Measurements from ENCODE around the gene ARF1.

Gene ARF1

DNA sequence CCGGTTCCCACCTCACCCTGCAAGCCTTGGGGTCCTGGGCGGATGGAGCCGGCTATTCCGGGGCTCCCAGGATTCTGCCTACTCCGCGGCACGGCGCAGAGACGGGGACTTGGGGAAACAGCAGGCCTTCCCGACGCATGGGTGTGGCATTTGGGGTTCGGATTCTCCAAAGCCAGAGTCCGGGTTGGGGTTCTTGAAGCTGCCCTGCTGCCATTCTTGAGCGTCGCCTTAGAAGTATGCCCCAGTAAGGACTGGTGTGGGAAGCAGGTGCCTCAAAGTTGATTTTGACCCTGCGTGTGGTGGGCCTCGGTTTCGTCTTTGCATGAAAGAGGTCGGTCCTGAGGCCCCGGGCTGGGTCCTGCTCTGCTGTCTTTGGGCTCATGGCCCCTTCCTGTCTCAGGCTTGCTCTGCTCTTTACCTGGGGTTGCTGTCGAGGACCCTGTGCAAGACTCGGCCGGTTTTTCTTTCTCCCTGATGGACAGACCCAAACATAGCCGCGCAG is 58.3 kb downstream of the ARF1 start (continued):
- TF ChIP-seq, protein P1, sequence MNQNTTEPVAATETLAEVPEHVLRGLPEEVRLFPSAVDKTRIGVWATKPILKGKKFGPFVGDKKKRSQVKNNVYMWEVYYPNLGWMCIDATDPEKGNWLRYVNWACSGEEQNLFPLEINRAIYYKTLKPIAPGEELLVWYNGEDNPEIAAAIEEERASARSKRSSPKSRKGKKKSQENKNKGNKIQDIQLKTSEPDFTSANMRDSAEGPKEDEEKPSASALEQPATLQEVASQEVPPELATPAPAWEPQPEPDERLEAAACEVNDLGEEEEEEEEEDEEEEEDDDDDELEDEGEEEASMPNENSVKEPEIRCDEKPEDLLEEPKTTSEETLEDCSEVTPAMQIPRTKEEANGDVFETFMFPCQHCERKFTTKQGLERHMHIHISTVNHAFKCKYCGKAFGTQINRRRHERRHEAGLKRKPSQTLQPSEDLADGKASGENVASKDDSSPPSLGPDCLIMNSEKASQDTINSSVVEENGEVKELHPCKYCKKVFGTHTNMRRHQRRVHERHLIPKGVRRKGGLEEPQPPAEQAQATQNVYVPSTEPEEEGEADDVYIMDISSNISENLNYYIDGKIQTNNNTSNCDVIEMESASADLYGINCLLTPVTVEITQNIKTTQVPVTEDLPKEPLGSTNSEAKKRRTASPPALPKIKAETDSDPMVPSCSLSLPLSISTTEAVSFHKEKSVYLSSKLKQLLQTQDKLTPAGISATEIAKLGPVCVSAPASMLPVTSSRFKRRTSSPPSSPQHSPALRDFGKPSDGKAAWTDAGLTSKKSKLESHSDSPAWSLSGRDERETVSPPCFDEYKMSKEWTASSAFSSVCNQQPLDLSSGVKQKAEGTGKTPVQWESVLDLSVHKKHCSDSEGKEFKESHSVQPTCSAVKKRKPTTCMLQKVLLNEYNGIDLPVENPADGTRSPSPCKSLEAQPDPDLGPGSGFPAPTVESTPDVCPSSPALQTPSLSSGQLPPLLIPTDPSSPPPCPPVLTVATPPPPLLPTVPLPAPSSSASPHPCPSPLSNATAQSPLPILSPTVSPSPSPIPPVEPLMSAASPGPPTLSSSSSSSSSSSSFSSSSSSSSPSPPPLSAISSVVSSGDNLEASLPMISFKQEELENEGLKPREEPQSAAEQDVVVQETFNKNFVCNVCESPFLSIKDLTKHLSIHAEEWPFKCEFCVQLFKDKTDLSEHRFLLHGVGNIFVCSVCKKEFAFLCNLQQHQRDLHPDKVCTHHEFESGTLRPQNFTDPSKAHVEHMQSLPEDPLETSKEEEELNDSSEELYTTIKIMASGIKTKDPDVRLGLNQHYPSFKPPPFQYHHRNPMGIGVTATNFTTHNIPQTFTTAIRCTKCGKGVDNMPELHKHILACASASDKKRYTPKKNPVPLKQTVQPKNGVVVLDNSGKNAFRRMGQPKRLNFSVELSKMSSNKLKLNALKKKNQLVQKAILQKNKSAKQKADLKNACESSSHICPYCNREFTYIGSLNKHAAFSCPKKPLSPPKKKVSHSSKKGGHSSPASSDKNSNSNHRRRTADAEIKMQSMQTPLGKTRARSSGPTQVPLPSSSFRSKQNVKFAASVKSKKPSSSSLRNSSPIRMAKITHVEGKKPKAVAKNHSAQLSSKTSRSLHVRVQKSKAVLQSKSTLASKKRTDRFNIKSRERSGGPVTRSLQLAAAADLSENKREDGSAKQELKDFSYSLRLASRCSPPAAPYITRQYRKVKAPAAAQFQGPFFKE (tag by site-specific recombination; IDR thresholded peaks at IDR 0.05; ENCODE audit: borderline replicate concordance): peak; percentile 26; the same call in 1 of the 2 replicates

DNA sequence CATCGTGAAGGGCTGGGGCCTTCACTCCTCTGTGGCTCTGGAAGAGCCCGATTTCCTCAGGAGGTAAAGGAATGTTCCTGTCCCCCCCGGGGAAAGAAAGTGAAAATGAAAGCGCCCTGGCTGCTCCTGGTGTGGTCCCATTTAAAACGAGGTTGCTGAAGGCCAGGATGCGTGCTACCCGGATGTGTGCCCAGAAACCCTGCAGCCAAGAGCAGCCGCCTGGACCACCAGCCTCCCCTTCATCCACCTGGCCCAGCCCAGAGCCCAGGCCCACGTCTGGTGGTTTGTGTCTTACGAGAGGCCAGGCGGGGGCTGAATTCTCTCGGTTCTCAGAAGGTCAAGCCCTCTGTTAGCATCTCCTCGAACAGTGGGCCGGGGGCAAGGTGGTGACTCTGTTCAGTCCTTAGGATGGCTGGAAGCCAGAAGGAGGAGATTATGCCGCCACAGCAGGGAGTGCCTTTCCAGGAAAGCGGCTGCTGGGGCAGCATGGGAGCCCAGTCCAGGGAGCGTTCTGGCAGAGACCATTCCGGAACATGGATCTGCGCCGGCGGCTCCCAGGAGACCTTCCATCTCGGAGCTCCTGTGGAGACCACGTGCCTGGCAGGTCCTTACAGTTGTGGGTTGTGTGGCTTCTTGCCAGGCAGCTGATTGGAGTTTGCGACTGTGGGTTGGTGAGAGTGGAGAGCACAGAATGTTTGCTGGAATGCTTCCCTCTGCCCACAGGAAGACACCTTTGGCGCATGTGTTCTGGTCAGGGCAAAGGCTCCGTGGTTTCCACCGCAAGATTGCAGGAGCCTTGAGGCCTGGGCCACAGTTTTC is 58.9 kb downstream of the ARF1 start:
- H3K4me1 ChIP-seq (ENCODE audit: control insufficient read depth, insufficient read depth, low read length): peaks cover 13% of the 10 kb centered on the region
- H3K4me3 ChIP-seq (ENCODE audit: low read depth, low read length): peak overlapping the region; percentile 90
- no peaks in the 10 kb centered on the region for H3K9me3 ChIP-seq (ENCODE audit: control insufficient read depth, insufficient read depth, low read depth, low read length)
- no peak overlapping the region for H3K27ac ChIP-seq (ENCODE audit: extremely low read depth, low read depth, low read length)
- peaks cover 0 to 27% of the 10 kb centered on the region in 2 experiments; a peak in 1 of 3 replicates for H3K36me3 ChIP-seq (ENCODE audit: control insufficient read depth in 2 of 2, insufficient read depth in 1 of 2, low read length in 2 of 2)
- ChIA-PET CTCF (interaction anchor here (0.9 to 2.2 kb wide), 3 partner anchors 11 to 25 kb away, joined by 4 to 23 read pairs (median 12); partner anchors contain the start of gene IBA57), POLR2A (interaction anchor here (1.1 to 3.7 kb wide), 6 partner anchors 10 to 33 kb away, joined by 3 to 38 read pairs (median 8); partner anchors contain the start of genes IBA57 and MRPL55)
- TF ChIP-seq SP3 (tag by site-specific recombination; IDR thresholded peaks at IDR 0.05) (no peak), ZNF670 (tag by site-specific recombination; IDR thresholded peaks at IDR 0.05; ENCODE audit: low read depth) (no peak), OSR2 (tag by site-specific recombination; IDR thresholded peaks at IDR 0.05) (peak; percentile 75), ZBTB17 (tag by site-specific recombination; IDR thresholded peaks at IDR 0.05) (peak; percentile 79), ZBTB20 (tag by site-specific recombination; IDR thresholded peaks at IDR 0.05) (no peak), SALL2 (tag by site-specific recombination; IDR thresholded peaks at IDR 0.05; ENCODE audit: borderline replicate concordance) (no peak), ZNF24 (tag by site-specific recombination; IDR thresholded peaks at IDR 0.05) (no peak), ZNF585B (tag by site-specific recombination; IDR thresholded peaks at IDR 0.05) (no peak), ZNF2 (tag by site-specific recombination; IDR thresholded peaks at IDR 0.05) (0 out of 2 replicates have a peak, but pooled peaks have one; percentile 33), ZNF138 (tag by site-specific recombination; IDR thresholded peaks at IDR 0.05; ENCODE audit: borderline replicate concordance) (no peak), ZIC2 (tag by site-specific recombination; IDR thresholded peaks at IDR 0.05) (peak; percentile 98), ZNF561 (tag by site-specific recombination; IDR thresholded peaks at IDR 0.05; ENCODE audit: borderline replicate concordance) (no peak), EGR2 (tag by site-specific recombination; IDR thresholded peaks at IDR 0.05; ENCODE audit: low read depth) (peak; percentile 92), KLF16 (tag by site-specific recombination; IDR thresholded peaks at IDR 0.05) (peak; percentile 60; the same call in 1 of the 2 replicates), ZNF530 (tag by site-specific recombination; IDR thresholded peaks at IDR 0.05; ENCODE audit: low read depth) (no peak), MEIS1 (CRISPR knock-in tag; IDR thresholded peaks at IDR 0.05; ENCODE audit: borderline replicate concordance) (no peak), ZNF423 (tag by site-specific recombination; IDR thresholded peaks at IDR 0.05) (peak; percentile 97), ZNF341 (tag by site-specific recombination; IDR thresholded peaks at IDR 0.05; ENCODE audit: low read depth) (peak; percentile 89), ZNF76 (tag by site-specific recombination; IDR thresholded peaks at IDR 0.05; ENCODE audit: borderline replicate concordance, low read depth) (peak; percentile 83), ZNF37A (tag by site-specific recombination; IDR thresholded peaks at IDR 0.05) (no peak)
- TF ChIP-seq, protein P2, sequence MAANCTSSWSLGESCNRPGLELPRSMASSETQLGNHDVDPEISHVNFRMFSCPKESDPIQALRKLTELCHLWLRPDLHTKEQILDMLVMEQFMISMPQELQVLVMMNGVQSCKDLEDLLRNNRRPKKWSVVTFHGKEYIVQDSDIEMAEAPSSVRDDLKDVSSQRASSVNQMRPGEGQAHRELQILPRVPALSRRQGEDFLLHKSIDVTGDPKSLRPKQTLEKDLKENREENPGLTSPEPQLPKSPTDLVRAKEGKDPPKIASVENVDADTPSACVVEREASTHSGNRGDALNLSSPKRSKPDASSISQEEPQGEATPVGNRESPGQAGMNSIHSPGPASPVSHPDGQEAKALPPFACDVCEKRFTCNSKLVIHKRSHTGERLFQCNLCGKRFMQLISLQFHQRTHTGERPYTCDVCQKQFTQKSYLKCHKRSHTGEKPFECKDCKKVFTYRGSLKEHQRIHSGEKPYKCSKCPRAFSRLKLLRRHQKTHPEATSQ (tag by site-specific recombination; IDR thresholded peaks at IDR 0.05): no peak
- TF ChIP-seq, protein P3, sequence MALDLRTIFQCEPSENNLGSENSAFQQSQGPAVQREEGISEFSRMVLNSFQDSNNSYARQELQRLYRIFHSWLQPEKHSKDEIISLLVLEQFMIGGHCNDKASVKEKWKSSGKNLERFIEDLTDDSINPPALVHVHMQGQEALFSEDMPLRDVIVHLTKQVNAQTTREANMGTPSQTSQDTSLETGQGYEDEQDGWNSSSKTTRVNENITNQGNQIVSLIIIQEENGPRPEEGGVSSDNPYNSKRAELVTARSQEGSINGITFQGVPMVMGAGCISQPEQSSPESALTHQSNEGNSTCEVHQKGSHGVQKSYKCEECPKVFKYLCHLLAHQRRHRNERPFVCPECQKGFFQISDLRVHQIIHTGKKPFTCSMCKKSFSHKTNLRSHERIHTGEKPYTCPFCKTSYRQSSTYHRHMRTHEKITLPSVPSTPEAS (tag by site-specific recombination; IDR thresholded peaks at IDR 0.05): no peak
- TF ChIP-seq, protein P4, sequence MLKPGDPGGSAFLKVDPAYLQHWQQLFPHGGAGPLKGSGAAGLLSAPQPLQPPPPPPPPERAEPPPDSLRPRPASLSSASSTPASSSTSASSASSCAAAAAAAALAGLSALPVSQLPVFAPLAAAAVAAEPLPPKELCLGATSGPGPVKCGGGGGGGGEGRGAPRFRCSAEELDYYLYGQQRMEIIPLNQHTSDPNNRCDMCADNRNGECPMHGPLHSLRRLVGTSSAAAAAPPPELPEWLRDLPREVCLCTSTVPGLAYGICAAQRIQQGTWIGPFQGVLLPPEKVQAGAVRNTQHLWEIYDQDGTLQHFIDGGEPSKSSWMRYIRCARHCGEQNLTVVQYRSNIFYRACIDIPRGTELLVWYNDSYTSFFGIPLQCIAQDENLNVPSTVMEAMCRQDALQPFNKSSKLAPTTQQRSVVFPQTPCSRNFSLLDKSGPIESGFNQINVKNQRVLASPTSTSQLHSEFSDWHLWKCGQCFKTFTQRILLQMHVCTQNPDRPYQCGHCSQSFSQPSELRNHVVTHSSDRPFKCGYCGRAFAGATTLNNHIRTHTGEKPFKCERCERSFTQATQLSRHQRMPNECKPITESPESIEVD (tag by site-specific recombination; IDR thresholded peaks at IDR 0.05): no peak

Data from HEK293 (cell line).